Caco-2 (cell line): Measurements from ENCODE around the gene NFKBIL1. TPM values are rescaled to one million over a fixed set of nuclear protein-coding genes. Genes with fewer than 3 reads are reported as not detected.

Experiments
- BruUV-seq: library from RNA; stranded (reverse); fragments of 400-500 nt; replicated peaks from 2 replicates; lab custom pipeline; 2021; lab: Mats Ljungman, UMichigan
- CTCF ChIA-PET: fragments of 300-600 bp; sonication (Branson Sonifier 250); formaldehyde crosslinking; loops from one replicate; lab custom pipeline; 2022; ENCODE audit warnings: antibody characterized with exemption; lab: Charles Lee
- POLR2A ChIA-PET: fragments of 300-600 bp; sonication (Branson Sonifier 250); formaldehyde crosslinking; loops from one replicate; lab custom pipeline; 2022; ENCODE audit warnings: antibody characterized with exemption; lab: Charles Lee
- DNase-seq, 2 experiments: peaks; one replicate each; pipeline versions ENCODE4 v3.0.0 to v3.0.0-alpha.2; 2020 to 2022
- H3K27me3 ChIP-seq: replicated peaks from 2 replicates; pipeline ENCODE4 v1.6.0; 2011; ENCODE audit warnings: low read length; ENCODE audit not compliant: control insufficient read depth, insufficient read depth
- H3K36me3 ChIP-seq: 2 replicates; pipeline ENCODE4 v1.5.1; 2011; ENCODE audit warnings: low read length; ENCODE audit not compliant: control insufficient read depth, insufficient read depth
- H3K4me1 ChIP-seq: fragments of 250-450 bp; sonication (Bioruptor Pico); 2 replicates; pipeline ENCODE4 v1.5.1; 2020; ENCODE audit warnings: mild to moderate bottlenecking
- H3K4me3 ChIP-seq: 2 replicates; pipeline ENCODE4 v1.5.1; 2011; ENCODE audit warnings: low read depth, mild to moderate bottlenecking, control low read depth, low read length
- H3K9me3 ChIP-seq: fragments of 250-450 bp; sonication (Bioruptor Pico); 2 replicates; pipeline ENCODE4 v1.5.1; 2020; ENCODE audit warnings: mild to moderate bottlenecking, moderate library complexity
- H3K27ac Mint-ChIP-seq: one replicate; pipeline ENCODE4 v1.8.0; 2022; ENCODE audit warnings: mixed read lengths; ENCODE audit not compliant: unreplicated experiment
- H3K27me3 Mint-ChIP-seq: one replicate; pipeline ENCODE4 v1.8.0; 2022; ENCODE audit warnings: mixed read lengths; ENCODE audit not compliant: insufficient read depth, unreplicated experiment
- H3K36me3 Mint-ChIP-seq: one replicate; pipeline ENCODE4 v1.8.0; 2022; ENCODE audit warnings: mild to moderate bottlenecking, mixed read lengths; ENCODE audit not compliant: insufficient read depth, unreplicated experiment
- H3K4me1 Mint-ChIP-seq: one replicate; pipeline ENCODE4 v1.8.0; 2022; ENCODE audit warnings: low read depth, mixed read lengths; ENCODE audit not compliant: unreplicated experiment
- H3K4me3 Mint-ChIP-seq: one replicate; pipeline ENCODE4 v1.8.0; 2022; ENCODE audit warnings: mild to moderate bottlenecking, moderate library complexity, mixed read lengths; ENCODE audit not compliant: unreplicated experiment
- H3K9me3 Mint-ChIP-seq: one replicate; pipeline ENCODE4 v1.8.0; 2022; ENCODE audit warnings: mixed read lengths; ENCODE audit not compliant: unreplicated experiment
- intact Hi-C: fragments of 100-400 bp; cut with micrococcal nuclease; formaldehyde crosslinking; loops from one replicate; pipeline ENCODE4 v1.10.0; 2022; ENCODE audit not compliant: unreplicated experiment
- total RNA-seq: library from RNA; stranded (reverse); gene quantifications from 2 replicates; pipeline ENCODE4 v1.2.3, GENCODE V29; 2022
- TF ChIP-seq, protein P1 (sequence below), 2 experiments: fragments of 200-600 bp in 1 of 2; IDR thresholded peaks; 1 replicate in 1 of 2; 2 replicates in 1 of 2; pipeline versions ENCODE4 v1.5.1 to v1.8.0; 2011 to 2022; ENCODE audit warnings: antibody characterized with exemption in 1 of 2, control low read depth in 1 of 2, inconsistent platforms in 1 of 2, low read depth in 1 of 2, low read length in 1 of 2, mild to moderate bottlenecking in 1 of 2, moderate library complexity in 1 of 2; ENCODE audit not compliant: insufficient read depth in 1 of 2, severe bottlenecking in 1 of 2, unreplicated experiment in 1 of 2

Gene NFKBIL1
- total RNA-seq, 1 experiment from 2014 or later: 14.7 TPM

DNA sequence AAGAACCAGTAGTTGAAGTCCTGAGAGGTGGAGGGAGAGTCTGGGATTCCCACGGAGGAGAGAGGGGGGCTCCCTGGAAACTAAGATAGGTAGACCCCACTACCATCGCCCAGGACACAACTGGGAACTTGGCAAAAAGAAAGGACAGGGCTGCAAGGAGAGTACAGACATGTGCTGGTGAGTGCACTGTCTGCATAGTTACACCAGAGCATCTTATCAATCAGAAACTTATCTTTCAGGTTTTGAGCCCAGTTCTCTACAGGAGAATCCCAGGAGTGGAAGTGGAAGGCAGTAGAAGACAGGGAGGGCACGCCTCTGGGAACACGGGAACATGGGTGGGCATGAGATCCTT lies 12.2 kb downstream of the NFKBIL1 start:
- H3K9me3 ChIP-seq: no peaks in the 10 kb centered on the region
- BruUV-seq: no TSS peak
- Mint-ChIP-seq H3K9me3 (no peaks in the 10 kb centered on the region), H3K4me1 (no peaks in the 10 kb centered on the region), H3K36me3 (peaks cover 20% of the 10 kb centered on the region), H3K27me3 (no peaks in the 10 kb centered on the region), H3K4me3 (no peak overlapping the region), H3K27ac (peak overlapping the region; percentile 43)
- H3K4me3 ChIP-seq: no peak overlapping the region
- peaks cover 4% of the 10 kb centered on the region; the same call in 1 of the 2 replicates for H3K4me1 ChIP-seq
- TF ChIP-seq, protein P1, sequence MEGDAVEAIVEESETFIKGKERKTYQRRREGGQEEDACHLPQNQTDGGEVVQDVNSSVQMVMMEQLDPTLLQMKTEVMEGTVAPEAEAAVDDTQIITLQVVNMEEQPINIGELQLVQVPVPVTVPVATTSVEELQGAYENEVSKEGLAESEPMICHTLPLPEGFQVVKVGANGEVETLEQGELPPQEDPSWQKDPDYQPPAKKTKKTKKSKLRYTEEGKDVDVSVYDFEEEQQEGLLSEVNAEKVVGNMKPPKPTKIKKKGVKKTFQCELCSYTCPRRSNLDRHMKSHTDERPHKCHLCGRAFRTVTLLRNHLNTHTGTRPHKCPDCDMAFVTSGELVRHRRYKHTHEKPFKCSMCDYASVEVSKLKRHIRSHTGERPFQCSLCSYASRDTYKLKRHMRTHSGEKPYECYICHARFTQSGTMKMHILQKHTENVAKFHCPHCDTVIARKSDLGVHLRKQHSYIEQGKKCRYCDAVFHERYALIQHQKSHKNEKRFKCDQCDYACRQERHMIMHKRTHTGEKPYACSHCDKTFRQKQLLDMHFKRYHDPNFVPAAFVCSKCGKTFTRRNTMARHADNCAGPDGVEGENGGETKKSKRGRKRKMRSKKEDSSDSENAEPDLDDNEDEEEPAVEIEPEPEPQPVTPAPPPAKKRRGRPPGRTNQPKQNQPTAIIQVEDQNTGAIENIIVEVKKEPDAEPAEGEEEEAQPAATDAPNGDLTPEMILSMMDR (IDR thresholded peaks at IDR 0.05; ENCODE audit: insufficient read depth in 1 of 2, low read depth in 1 of 2, low read length in 1 of 2, severe bottlenecking in 1 of 2, unreplicated experiment in 1 of 2): no peak
- ChIA-PET POLR2A (no interaction called here), CTCF (no interaction called here)
- no peaks in the 10 kb centered on the region for H3K27me3 ChIP-seq
- DNase-seq: no peak
- H3K36me3 ChIP-seq: no peaks in the 10 kb centered on the region; the same call in 1 of the 2 replicates
- intact Hi-C loops: no loop called here

DNA sequence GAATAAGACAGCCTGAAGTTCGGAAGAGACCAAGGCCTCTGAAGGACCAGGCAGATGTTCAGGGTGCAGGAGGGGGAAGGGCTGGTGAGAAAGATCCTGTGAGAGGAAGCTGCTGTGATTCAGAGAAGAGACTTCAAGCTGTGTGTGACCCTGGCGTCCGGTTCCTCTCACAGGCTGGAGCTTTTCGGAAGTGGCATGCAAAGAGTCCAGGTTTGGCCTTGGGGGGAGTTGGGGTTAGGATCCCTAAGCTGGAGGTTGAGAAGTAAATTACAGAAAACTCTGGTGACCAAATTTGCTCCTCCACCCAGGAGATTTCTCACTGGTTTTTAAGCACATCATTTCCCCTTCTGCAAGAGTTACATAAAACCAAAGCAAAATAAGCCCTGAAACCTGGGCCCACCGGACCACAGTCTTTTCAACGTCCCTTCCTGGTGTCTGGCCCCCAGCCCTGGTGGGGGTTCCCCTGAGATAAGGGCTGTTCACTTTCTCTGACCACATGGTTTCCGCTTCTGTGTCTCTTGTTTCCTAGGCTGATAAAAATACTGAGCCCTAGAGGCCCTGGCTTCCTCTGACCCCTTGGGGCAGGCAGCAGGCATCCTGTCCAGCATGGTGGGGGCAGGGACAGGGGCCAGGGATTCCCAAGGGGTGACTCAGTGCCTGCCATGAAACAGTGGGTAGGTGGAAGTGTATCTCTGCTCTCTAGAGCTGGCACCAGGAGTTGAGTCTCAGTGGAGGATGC lies 12.7 kb downstream of the NFKBIL1 start:
- no peak overlapping the region for H3K4me3 Mint-ChIP-seq
- peaks cover 20% of the 10 kb centered on the region for H3K36me3 Mint-ChIP-seq
- H3K27ac Mint-ChIP-seq: peak overlapping the region; percentile 43
- no peaks in the 10 kb centered on the region for H3K4me1 Mint-ChIP-seq
- no peaks in the 10 kb centered on the region for H3K9me3 Mint-ChIP-seq
- intact Hi-C loops: no loop called here
- Histone ChIP-seq H3K4me3 (no peak overlapping the region), H3K4me1 (peaks cover 4% of the 10 kb centered on the region; the same call in 1 of the 2 replicates), H3K36me3 (no peaks in the 10 kb centered on the region; the same call in 1 of the 2 replicates), H3K27me3 (no peaks in the 10 kb centered on the region), H3K9me3 (no peaks in the 10 kb centered on the region)
- peak in 1 of 2 experiments; percentile 22 for DNase-seq
- BruUV-seq: no TSS peak
- TF ChIP-seq, protein P1 (IDR thresholded peaks at IDR 0.05; ENCODE audit: insufficient read depth in 1 of 2, low read depth in 1 of 2, low read length in 1 of 2, severe bottlenecking in 1 of 2, unreplicated experiment in 1 of 2): no peak
- ChIA-PET POLR2A (no interaction called here), CTCF (no interaction called here)
- H3K27me3 Mint-ChIP-seq: no peaks in the 10 kb centered on the region

DNA sequence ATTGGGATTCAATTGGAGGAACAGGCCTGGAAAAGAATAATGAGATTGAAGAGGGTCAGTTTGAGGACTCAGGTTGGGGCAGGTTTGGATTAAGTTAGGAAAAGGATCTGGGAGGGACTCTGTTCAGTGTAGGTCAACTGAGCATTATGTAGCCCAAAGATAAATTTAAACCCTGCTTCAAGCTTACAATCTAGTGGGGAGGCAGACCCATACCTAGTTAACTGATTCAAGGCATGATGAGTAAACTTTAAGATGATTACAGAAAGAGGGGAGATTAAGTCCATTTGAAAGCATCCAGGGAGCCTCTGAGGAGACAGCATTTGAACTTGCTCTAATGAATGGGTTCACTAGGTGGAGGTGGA lies 13.3 kb downstream of the NFKBIL1 start:
- H3K4me1 ChIP-seq: peaks cover 4% of the 10 kb centered on the region; the same call in 1 of the 2 replicates
- TF ChIP-seq, protein P1 (IDR thresholded peaks at IDR 0.05; ENCODE audit: insufficient read depth in 1 of 2, low read depth in 1 of 2, low read length in 1 of 2, severe bottlenecking in 1 of 2, unreplicated experiment in 1 of 2): no peak
- H3K27me3 ChIP-seq: no peaks in the 10 kb centered on the region
- H3K9me3 Mint-ChIP-seq: no peaks in the 10 kb centered on the region
- ChIA-PET POLR2A (no interaction called here), CTCF (no interaction called here)
- BruUV-seq: no TSS peak
- H3K27me3 Mint-ChIP-seq: no peaks in the 10 kb centered on the region
- no peaks in the 10 kb centered on the region; the same call in 1 of the 2 replicates for H3K36me3 ChIP-seq
- H3K4me3 Mint-ChIP-seq: no peak overlapping the region
- peak overlapping the region; percentile 28 for H3K27ac Mint-ChIP-seq
- no peak overlapping the region for H3K4me3 ChIP-seq
- intact Hi-C loops: no loop called here
- H3K9me3 ChIP-seq: no peaks in the 10 kb centered on the region
- no peak for DNase-seq
- no peaks in the 10 kb centered on the region for H3K4me1 Mint-ChIP-seq
- peaks cover 20% of the 10 kb centered on the region for H3K36me3 Mint-ChIP-seq
